GM21526 (cell line): ENCODE data around the gene CORO7.

Experiments used
- ATAC-seq: cut with Tn5 transposase; IDR thresholded peaks from one replicate; pipeline ENCODE4 v1.9.1; 2021; ENCODE audit warnings: moderate library complexity; ENCODE audit not compliant: unreplicated experiment, low FRiP score

The CORO7 gene

GRCh38 chr16:4385789-4386450 is 30.5 kb downstream of the CORO7 start:
- ATAC-seq = no peak

- no peak for ATAC-seq
These were observed 31.2 kb downstream of the CORO7 start for GRCh38 chr16:4385066-4385788.

GRCh38 chr16:4384509-4384942 is 31.9 kb downstream of the CORO7 start:
- no peak for ATAC-seq

GRCh38 chr16:4383591-4384444 is 32.6 kb downstream of the CORO7 start:
- no peak for ATAC-seq

- ATAC-seq = no peak
These were observed 33.5 kb downstream of the CORO7 start for GRCh38 chr16:4382795-4383357.

GRCh38 chr16:4381935-4382794 is 34.2 kb downstream of the CORO7 start:
- no peak for ATAC-seq

- ATAC-seq = no peak
These were observed 35.1 kb downstream of the CORO7 start for GRCh38 chr16:4381072-4381934.

- no peak for ATAC-seq
These were observed 36.0 kb downstream of the CORO7 start for GRCh38 chr16:4380119-4381063.

- no peak for ATAC-seq
These were observed 37.3 kb downstream of the CORO7 start for GRCh38 chr16:4378999-4379690.

- ATAC-seq = no peak
These were observed 38.2 kb downstream of the CORO7 start for GRCh38 chr16:4378161-4378666.

GRCh38 chr16:4377573-4378154 is 38.7 kb downstream of the CORO7 start:
- ATAC-seq = no peak

GRCh38 chr16:4376893-4377572 is 39.4 kb downstream of the CORO7 start:
- no peak for ATAC-seq

GRCh38 chr16:4376126-4376892 is 40.1 kb downstream of the CORO7 start:
- no peak for ATAC-seq

GRCh38 chr16:4375717-4376116 is 40.7 kb downstream of the CORO7 start:
- no peak for ATAC-seq

- no peak for ATAC-seq
These were observed 42.3 kb downstream of the CORO7 start for GRCh38 chr16:4373909-4374742.
